GM12878 (cell line): ENCODE data around the gene AMER2. TPM values are rescaled to one million over a fixed set of nuclear protein-coding genes. Genes with fewer than 3 reads are reported as not detected.

Experiments
- ATAC-seq: fragments of 200-7000 bp; cut with Tn5 transposase; 3 replicates; pipeline ENCODE4 v1.9.1; 2020; ENCODE audit warnings: mild to moderate bottlenecking, moderate library complexity
- BruUV-seq: library from RNA; stranded (reverse); fragments of 400-500 nt; replicated peaks from 2 replicates; lab custom pipeline; 2021; lab: Mats Ljungman, UMichigan
- CTCF ChIA-PET: fragments of 300-600 bp; sonication (Branson Sonifier 250); formaldehyde crosslinking; extraction: SDS; loops from one replicate; lab custom pipeline; 2021; ENCODE audit warnings: inconsistent platforms; lab: Yijun Ruan, JAX
- POLR2A ChIA-PET: fragments of 350-600 bp; formaldehyde crosslinking; extraction: SDS; loops from one replicate; lab custom pipeline; 2021; ENCODE audit warnings: inconsistent platforms; lab: Charles Lee
- RAD21 ChIA-PET: fragments of 300-600 bp; sonication (Branson Sonifier 250); formaldehyde crosslinking; loops from one replicate; lab custom pipeline; 2023; ENCODE audit warnings: antibody characterized with exemption; ENCODE audit not compliant: unreplicated experiment; lab: Charles Lee
- SMC1A ChIA-PET: fragments of 300-600 bp; sonication (Branson Sonifier 250); formaldehyde crosslinking; loops from one replicate; lab custom pipeline; 2023; ENCODE audit not compliant: unreplicated experiment, uncharacterized antibody; lab: Charles Lee
- DNase-seq: peaks from one replicate; pipeline ENCODE4 v3.0.0-alpha.2; 2011; ENCODE audit warnings: low read depth, low spot score
- FAIRE-seq: peaks from 3 replicates; lab custom pipeline; 2011; peaks lifted over from hg19 to GRCh38; lab: Jason Lieb, UNC
- H2AFZ ChIP-seq: 2 replicates; pipeline ENCODE4 v1.6.0; 2011; ENCODE audit warnings: low read depth, low read length, control low read depth; ENCODE audit not compliant: control insufficient read depth
- H3K27ac ChIP-seq: 2 replicates; pipeline ENCODE4 v1.5.1; 2011; ENCODE audit warnings: control low read depth; ENCODE audit not compliant: control insufficient read depth, insufficient read depth
- H3K27me3 ChIP-seq, 2 experiments: replicated peaks in 1 of 2; 2 replicates each; pipeline versions ENCODE4 v1.6.0 to v1.6.1; 2011; ENCODE audit warnings: low read length in 1 of 2; ENCODE audit not compliant: control insufficient read depth in 2 of 2, insufficient read depth in 2 of 2
- H3K36me3 ChIP-seq, 2 experiments: 2 replicates each; pipeline ENCODE4 v1.5.1; 2011; ENCODE audit warnings: low read length in 1 of 2; ENCODE audit not compliant: control insufficient read depth in 2 of 2, insufficient read depth in 2 of 2
- H3K4me1 ChIP-seq: 2 replicates; pipeline ENCODE4 v1.6.1; 2011; ENCODE audit warnings: mild to moderate bottlenecking, low read length, moderate library complexity, mixed read lengths; ENCODE audit not compliant: control insufficient read depth, insufficient read depth
- H3K4me2 ChIP-seq: 2 replicates; pipeline ENCODE4 v1.6.0; 2011; ENCODE audit warnings: control low read depth; ENCODE audit not compliant: control insufficient read depth, insufficient read depth
- H3K4me3 ChIP-seq: fragments of 200-600 bp; sonication (generic); 2 replicates; pipeline ENCODE4 v1.5.1; 2016
- H3K79me2 ChIP-seq: 2 replicates; pipeline ENCODE4 v1.6.0; 2011; ENCODE audit warnings: low read length; ENCODE audit not compliant: control insufficient read depth, insufficient read depth
- H3K9ac ChIP-seq: 2 replicates; pipeline ENCODE4 v1.8.0; 2011; ENCODE audit warnings: low read length, control low read depth, mixed read lengths; ENCODE audit not compliant: control insufficient read depth, insufficient read depth
- H3K9me3 ChIP-seq: replicated peaks from 3 replicates; pipeline ENCODE4 v1.5.1; 2011; ENCODE audit warnings: mild to moderate bottlenecking, low read length; ENCODE audit not compliant: control insufficient read depth, insufficient read depth
- H4K20me1 ChIP-seq: 2 replicates; pipeline ENCODE4 v1.6.0; 2011; ENCODE audit not compliant: control insufficient read depth, insufficient read depth
- BHLHE40 ChIP-seq, 2 experiments: fragments of 450-650 bp in 1 of 2; IDR thresholded peaks; 2 replicates each; pipeline ENCODE4 v1.6.1; 2011 to 2017; ENCODE audit warnings: low read depth in 2 of 2, borderline replicate concordance in 1 of 2, improper control_type of control experiment in 1 of 2, low read length in 1 of 2, mild to moderate bottlenecking in 1 of 2
- EED ChIP-seq: sonication (generic); IDR thresholded peaks from 2 replicates; pipeline ENCODE4 v1.6.1; 2016; ENCODE audit warnings: antibody characterized with exemption, low read depth
- ETV6 ChIP-seq, 2 experiments: fragments of 450-650 bp in 1 of 2; IDR thresholded peaks in 1 of 2; conservative IDR thresholded peaks in 1 of 2; 2 replicates each; pipeline ENCODE4 v1.6.1; 2014; ENCODE audit warnings: antibody characterized with exemption in 1 of 2, borderline replicate concordance in 1 of 2, low read depth in 1 of 2, mild to moderate bottlenecking in 1 of 2, moderate library complexity in 1 of 2
- SREBF1 ChIP-seq: IDR thresholded peaks from 2 replicates; pipeline ENCODE4 v1.6.1; 2012; ENCODE audit warnings: mild to moderate bottlenecking, low read length
- WGBS: methylation state at CpG from one replicate; pipeline ENCODE4 v1.1.6; 2016; ENCODE audit warnings: low lambda C conversion rate; ENCODE audit not compliant: insufficient replicate concordance, insufficient coverage; ENCODE audit errors: missing lambda C conversion rate; 5-methylcytosine and 5-hydroxymethylcytosine counted together
- in situ Hi-C: fragments of 300-500 bp; cut with MboI; formaldehyde crosslinking; loops from 9 replicates; pipeline ENCODE4 v1.14.3; 2018; ENCODE audit warnings: mixed read lengths
- intact Hi-C: fragments of 100-400 bp; cut with micrococcal nuclease; formaldehyde crosslinking; loops from one replicate; pipeline ENCODE4 v1.14.2; 2022; ENCODE audit not compliant: unreplicated experiment
- polyA plus RNA-seq, 11 experiments: library from polyadenylated mRNA; depleted of rRNA in 4 of 11; unstranded in 6 of 11; stranded (reverse) in 5 of 11; fragments of >200 nt; fragmentation: Nextera tagmentation in 4 of 11; fragmentation: Illumina TruSeq in 1 of 11; extraction: Ambion mirVana in 4 of 11; extraction: Trizol in 1 of 11; gene quantifications; 1 replicate in 1 of 11; 2 replicates in 10 of 11; pipeline versions ENCODE4 v1.2.1 to v1.2.3, GENCODE V29; 2011 to 2016; ENCODE audit warnings: inconsistent platforms in 2 of 11, missing spikeins in 2 of 11, low read depth in 1 of 11
- total RNA-seq, 4 experiments: library from RNA; depleted of rRNA in 3 of 4; stranded (reverse); fragments of >200 nt in 3 of 4; fragmentation: Illumina TruSeq in 1 of 4; extraction: Trizol in 1 of 4; gene quantifications; 2 replicates each; pipeline versions ENCODE4 v1.2.1 to v1.2.3, GENCODE V29; 2013 to 2021
- TF ChIP-seq, protein P1 (sequence below): IDR thresholded peaks from 2 replicates; pipeline ENCODE4 v1.6.1; 2012; ENCODE audit warnings: improper control_type of control experiment, low read depth, low read length; ENCODE audit not compliant: insufficient replicate concordance
- TF ChIP-seq, protein P2 (sequence below): fragments of 450-650 bp; formaldehyde crosslinking; IDR thresholded peaks from 2 replicates; pipeline ENCODE4 v1.5.0; 2022; ENCODE audit warnings: mild to moderate bottlenecking, missing genetic modification characterization
- TF ChIP-seq, protein P3 (sequence below): fragments of 450-650 bp; formaldehyde crosslinking; IDR thresholded peaks from 2 replicates; pipeline ENCODE4 v1.4.0; 2022; ENCODE audit warnings: mild to moderate bottlenecking, moderate library complexity

The AMER2 gene
- total and polyA plus RNA-seq, 10 of the 15 experiments (the other 5 are each of a cell fraction or from before 2014, with no cell fraction given) = 0.01 to 0.34 (median 0.21) TPM

DNA sequence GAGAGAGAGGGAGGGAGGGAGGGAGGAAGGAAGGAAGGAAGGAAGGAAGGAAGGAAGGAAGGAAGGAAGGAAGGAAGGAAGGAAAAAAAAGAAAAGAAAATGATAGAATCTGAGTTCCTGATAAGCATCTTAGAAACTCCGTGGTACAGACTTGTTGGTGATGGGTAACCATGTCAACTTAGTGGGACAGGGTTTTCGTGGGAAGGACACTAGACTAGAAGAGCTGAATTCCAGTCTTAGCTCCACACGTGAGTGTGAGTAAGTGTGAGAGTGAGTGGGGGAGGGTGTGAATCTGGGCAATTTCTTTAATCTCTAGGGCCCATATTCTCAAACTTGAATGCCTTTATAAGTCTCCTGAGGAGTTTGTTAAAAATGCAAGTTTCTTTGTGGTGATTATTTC, 41.1 kb downstream of the AMER2 start:
- SMC1A ChIA-PET = interaction anchor here (0.7 kb wide), 1 partner anchor 23 kb away, joined by 3 read pairs; no protein-coding TSS in a partner anchor
- no TSS peak for BruUV-seq
- TF ChIP-seq EED = no peak
- TF ChIP-seq, protein P1, sequence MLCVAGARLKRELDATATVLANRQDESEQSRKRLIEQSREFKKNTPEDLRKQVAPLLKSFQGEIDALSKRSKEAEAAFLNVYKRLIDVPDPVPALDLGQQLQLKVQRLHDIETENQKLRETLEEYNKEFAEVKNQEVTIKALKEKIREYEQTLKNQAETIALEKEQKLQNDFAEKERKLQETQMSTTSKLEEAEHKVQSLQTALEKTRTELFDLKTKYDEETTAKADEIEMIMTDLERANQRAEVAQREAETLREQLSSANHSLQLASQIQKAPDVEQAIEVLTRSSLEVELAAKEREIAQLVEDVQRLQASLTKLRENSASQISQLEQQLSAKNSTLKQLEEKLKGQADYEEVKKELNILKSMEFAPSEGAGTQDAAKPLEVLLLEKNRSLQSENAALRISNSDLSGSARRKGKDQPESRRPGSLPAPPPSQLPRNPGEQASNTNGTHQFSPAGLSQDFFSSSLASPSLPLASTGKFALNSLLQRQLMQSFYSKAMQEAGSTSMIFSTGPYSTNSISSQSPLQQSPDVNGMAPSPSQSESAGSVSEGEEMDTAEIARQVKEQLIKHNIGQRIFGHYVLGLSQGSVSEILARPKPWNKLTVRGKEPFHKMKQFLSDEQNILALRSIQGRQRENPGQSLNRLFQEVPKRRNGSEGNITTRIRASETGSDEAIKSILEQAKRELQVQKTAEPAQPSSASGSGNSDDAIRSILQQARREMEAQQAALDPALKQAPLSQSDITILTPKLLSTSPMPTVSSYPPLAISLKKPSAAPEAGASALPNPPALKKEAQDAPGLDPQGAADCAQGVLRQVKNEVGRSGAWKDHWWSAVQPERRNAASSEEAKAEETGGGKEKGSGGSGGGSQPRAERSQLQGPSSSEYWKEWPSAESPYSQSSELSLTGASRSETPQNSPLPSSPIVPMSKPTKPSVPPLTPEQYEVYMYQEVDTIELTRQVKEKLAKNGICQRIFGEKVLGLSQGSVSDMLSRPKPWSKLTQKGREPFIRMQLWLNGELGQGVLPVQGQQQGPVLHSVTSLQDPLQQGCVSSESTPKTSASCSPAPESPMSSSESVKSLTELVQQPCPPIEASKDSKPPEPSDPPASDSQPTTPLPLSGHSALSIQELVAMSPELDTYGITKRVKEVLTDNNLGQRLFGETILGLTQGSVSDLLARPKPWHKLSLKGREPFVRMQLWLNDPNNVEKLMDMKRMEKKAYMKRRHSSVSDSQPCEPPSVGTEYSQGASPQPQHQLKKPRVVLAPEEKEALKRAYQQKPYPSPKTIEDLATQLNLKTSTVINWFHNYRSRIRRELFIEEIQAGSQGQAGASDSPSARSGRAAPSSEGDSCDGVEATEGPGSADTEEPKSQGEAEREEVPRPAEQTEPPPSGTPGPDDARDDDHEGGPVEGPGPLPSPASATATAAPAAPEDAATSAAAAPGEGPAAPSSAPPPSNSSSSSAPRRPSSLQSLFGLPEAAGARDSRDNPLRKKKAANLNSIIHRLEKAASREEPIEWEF = no peak
- TF ChIP-seq ETV6 (conservative IDR thresholded peaks at IDR 0.05 in 1 of 2, IDR thresholded peaks at IDR 0.05 in 1 of 2; ENCODE audit: borderline replicate concordance in 1 of 2, low read depth in 1 of 2) = peak in 1 of 2 experiments; percentile 74; a peak in 2 of 4 replicates
- TF ChIP-seq, protein P2, sequence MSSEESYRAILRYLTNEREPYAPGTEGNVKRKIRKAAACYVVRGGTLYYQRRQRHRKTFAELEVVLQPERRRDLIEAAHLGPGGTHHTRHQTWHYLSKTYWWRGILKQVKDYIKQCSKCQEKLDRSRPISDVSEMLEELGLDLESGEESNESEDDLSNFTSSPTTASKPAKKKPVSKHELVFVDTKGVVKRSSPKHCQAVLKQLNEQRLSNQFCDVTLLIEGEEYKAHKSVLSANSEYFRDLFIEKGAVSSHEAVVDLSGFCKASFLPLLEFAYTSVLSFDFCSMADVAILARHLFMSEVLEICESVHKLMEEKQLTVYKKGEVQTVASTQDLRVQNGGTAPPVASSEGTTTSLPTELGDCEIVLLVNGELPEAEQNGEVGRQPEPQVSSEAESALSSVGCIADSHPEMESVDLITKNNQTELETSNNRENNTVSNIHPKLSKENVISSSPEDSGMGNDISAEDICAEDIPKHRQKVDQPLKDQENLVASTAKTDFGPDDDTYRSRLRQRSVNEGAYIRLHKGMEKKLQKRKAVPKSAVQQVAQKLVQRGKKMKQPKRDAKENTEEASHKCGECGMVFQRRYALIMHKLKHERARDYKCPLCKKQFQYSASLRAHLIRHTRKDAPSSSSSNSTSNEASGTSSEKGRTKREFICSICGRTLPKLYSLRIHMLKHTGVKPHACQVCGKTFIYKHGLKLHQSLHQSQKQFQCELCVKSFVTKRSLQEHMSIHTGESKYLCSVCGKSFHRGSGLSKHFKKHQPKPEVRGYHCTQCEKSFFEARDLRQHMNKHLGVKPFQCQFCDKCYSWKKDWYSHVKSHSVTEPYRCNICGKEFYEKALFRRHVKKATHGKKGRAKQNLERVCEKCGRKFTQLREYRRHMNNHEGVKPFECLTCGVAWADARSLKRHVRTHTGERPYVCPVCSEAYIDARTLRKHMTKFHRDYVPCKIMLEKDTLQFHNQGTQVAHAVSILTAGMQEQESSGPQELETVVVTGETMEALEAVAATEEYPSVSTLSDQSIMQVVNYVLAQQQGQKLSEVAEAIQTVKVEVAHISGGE (CRISPR knock-in tag) = no peak
- TF ChIP-seq SREBF1 = no peak
- TF ChIP-seq BHLHE40 (IDR thresholded peaks at IDR 0.05; ENCODE audit: borderline replicate concordance in 1 of 2, low read depth in 2 of 2, low read length in 1 of 2) = peak; percentile 45 to 52; a peak in 2 of 4 replicates
- TF ChIP-seq, protein P3, sequence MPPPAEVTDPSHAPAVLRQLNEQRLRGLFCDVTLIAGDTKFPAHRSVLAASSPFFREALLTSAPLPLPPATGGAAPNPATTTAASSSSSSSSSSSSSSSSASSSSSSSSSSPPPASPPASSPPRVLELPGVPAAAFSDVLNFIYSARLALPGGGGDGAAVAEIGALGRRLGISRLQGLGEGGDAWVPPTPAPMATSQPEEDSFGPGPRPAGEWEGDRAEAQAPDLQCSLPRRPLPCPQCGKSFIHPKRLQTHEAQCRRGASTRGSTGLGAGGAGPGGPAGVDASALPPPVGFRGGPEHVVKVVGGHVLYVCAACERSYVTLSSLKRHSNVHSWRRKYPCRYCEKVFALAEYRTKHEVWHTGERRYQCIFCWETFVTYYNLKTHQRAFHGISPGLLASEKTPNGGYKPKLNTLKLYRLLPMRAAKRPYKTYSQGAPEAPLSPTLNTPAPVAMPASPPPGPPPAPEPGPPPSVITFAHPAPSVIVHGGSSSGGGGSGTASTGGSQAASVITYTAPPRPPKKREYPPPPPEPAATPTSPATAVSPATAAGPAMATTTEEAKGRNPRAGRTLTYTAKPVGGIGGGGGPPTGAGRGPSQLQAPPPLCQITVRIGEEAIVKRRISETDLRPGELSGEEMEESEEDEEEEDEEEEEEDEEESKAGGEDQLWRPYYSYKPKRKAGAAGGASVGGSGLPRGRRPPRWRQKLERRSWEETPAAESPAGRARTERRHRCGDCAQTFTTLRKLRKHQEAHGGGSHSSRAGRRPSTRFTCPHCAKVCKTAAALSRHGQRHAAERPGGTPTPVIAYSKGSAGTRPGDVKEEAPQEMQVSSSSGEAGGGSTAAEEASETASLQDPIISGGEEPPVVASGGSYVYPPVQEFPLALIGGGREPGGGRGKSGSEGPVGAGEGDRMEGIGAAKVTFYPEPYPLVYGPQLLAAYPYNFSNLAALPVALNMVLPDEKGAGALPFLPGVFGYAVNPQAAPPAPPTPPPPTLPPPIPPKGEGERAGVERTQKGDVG (CRISPR knock-in tag) = no peak
- no peaks in the 10 kb centered on the region for H4K20me1 ChIP-seq
- in situ Hi-C loops (no loop called here), intact Hi-C loops (no loop called here)
- H3K36me3 ChIP-seq = no peaks in the 10 kb centered on the region
- WGBS = 0% methylated on average over 3 of the region's 3 CpGs
- FAIRE-seq = no peak
- no peak overlapping the region for H3K4me3 ChIP-seq
- CTCF ChIA-PET = interaction anchor here (1.0 kb wide), 1 partner anchor 18 kb away, joined by 4 read pairs; no protein-coding TSS in a partner anchor
- no peaks in the 10 kb centered on the region for H3K4me1 ChIP-seq
- H3K27me3 ChIP-seq = no peaks in the 10 kb centered on the region; a peak in 1 of 4 replicates
- H3K9me3 ChIP-seq = no peaks in the 10 kb centered on the region
- H3K27ac ChIP-seq = no peak overlapping the region
- POLR2A ChIA-PET = no interaction called here
- RAD21 ChIA-PET = no interaction called here
- H3K9ac ChIP-seq = no peak overlapping the region
- H2AFZ ChIP-seq = no peak overlapping the region
- DNase-seq = no peak
- no peak for ATAC-seq
- H3K79me2 ChIP-seq = no peaks in the 10 kb centered on the region
- no peak overlapping the region for H3K4me2 ChIP-seq
